Stimulated activated CD4-positive, alpha-beta T cell treated with anti-CD3 and anti-CD28 coated beads, Interleukin-1b, Interleukin-23, amount 100 ng/mL, for 24 hours (primary cell): Measurements from ENCODE around the gene PTPRO.

Experiments used
- DNase-seq, 4 experiments: peaks; one replicate each; pipeline ENCODE4 v3.0.0-alpha.2; 2020; ENCODE audit warnings: low read depth in 4 of 4, low spot score in 1 of 4

Gene PTPRO

GRCh38 chr12:15522574-15523187 lies 200.4 kb downstream of the PTPRO start:
- DNase-seq, result no peak

- no peak for DNase-seq
Measured at GRCh38 chr12:15525441-15525840, 203.1 kb downstream of the PTPRO start.

GRCh38 chr12:15526033-15526432 lies 203.7 kb downstream of the PTPRO start:
- DNase-seq, result no peak

GRCh38 chr12:15527201-15528080 lies 205.1 kb downstream of the PTPRO start:
- DNase-seq, result no peak

GRCh38 chr12:15528666-15529065 lies 206.4 kb downstream of the PTPRO start:
- no peak for DNase-seq

GRCh38 chr12:15530361-15530760 lies 208.1 kb downstream of the PTPRO start:
- DNase-seq, result no peak

- DNase-seq, result peak in 2 of 4 experiments; percentile 12 to 13
Measured at GRCh38 chr12:15532364-15532977, 210.2 kb downstream of the PTPRO start.

GRCh38 chr12:15534322-15534721 lies 212.0 kb downstream of the PTPRO start:
- DNase-seq, result no peak

GRCh38 chr12:15534874-15535273 lies 212.6 kb downstream of the PTPRO start:
- no peak for DNase-seq

GRCh38 chr12:15535352-15535781 lies 213.1 kb downstream of the PTPRO start:
- no peak for DNase-seq

GRCh38 chr12:15536446-15536845 lies 214.1 kb downstream of the PTPRO start:
- DNase-seq, result no peak

GRCh38 chr12:15538881-15539280 lies 216.6 kb downstream of the PTPRO start:
- no peak for DNase-seq

GRCh38 chr12:15540005-15540404 lies 217.7 kb downstream of the PTPRO start:
- no peak for DNase-seq

GRCh38 chr12:15540469-15540872 lies 218.2 kb downstream of the PTPRO start:
- no peak for DNase-seq

- DNase-seq, result no peak
Measured at GRCh38 chr12:15541996-15542631, 219.8 kb downstream of the PTPRO start.

- no peak for DNase-seq
Measured at GRCh38 chr12:15543347-15543746, 221.0 kb downstream of the PTPRO start.

- DNase-seq, result no peak
Measured at GRCh38 chr12:15544589-15544988, 222.3 kb downstream of the PTPRO start.

- no peak for DNase-seq
Measured at GRCh38 chr12:15545334-15545733, 223.0 kb downstream of the PTPRO start.

GRCh38 chr12:15546102-15546701 lies 223.9 kb downstream of the PTPRO start:
- DNase-seq, result no peak

GRCh38 chr12:15547063-15547462 lies 224.8 kb downstream of the PTPRO start:
- no peak for DNase-seq

- DNase-seq, result no peak
Measured at GRCh38 chr12:15547691-15548090, 225.4 kb downstream of the PTPRO start.
